GM21423 (cell line): Measurements from ENCODE around the gene CLEC17A.
"Not testable (repeated sequence)": the region's sequence is repeated elsewhere in the genome, so short reads cannot be mapped to it uniquely, and the experiment has no call there.

Experiments
- ATAC-seq: cut with Tn5 transposase; IDR thresholded peaks from one replicate; pipeline ENCODE4 v1.9.1; 2021; ENCODE audit warnings: mild to moderate bottlenecking, moderate library complexity; ENCODE audit not compliant: unreplicated experiment

The CLEC17A gene

GRCh38 chr19:14558370-14559066, 24.4 kb upstream of the CLEC17A start:
- no peak for ATAC-seq

GRCh38 chr19:14559916-14560775, 22.7 kb upstream of the CLEC17A start:
- no peak for ATAC-seq

- no peak for ATAC-seq
Measured at GRCh38 chr19:14560776-14561108, 22.1 kb upstream of the CLEC17A start.

GRCh38 chr19:14561249-14561648, 21.6 kb upstream of the CLEC17A start:
- no peak for ATAC-seq

- no peak for ATAC-seq
Measured at GRCh38 chr19:14561847-14562351, 21.0 kb upstream of the CLEC17A start.

- no peak for ATAC-seq
Measured at GRCh38 chr19:14562660-14563589, 20.0 kb upstream of the CLEC17A start.

- ATAC-seq = no peak
Measured at GRCh38 chr19:14563590-14563926, 19.3 kb upstream of the CLEC17A start.

- no peak for ATAC-seq
Measured at GRCh38 chr19:14563989-14564651, 18.8 kb upstream of the CLEC17A start.

- not testable (repeated sequence) for ATAC-seq
Measured at GRCh38 chr19:14564652-14565297, 18.1 kb upstream of the CLEC17A start.

- no peak for ATAC-seq
Measured at GRCh38 chr19:14565298-14565679, 17.6 kb upstream of the CLEC17A start.

GRCh38 chr19:14565765-14566711, 16.8 kb upstream of the CLEC17A start:
- no peak for ATAC-seq

- ATAC-seq = no peak
Measured at GRCh38 chr19:14566712-14567077, 16.2 kb upstream of the CLEC17A start.

- no peak for ATAC-seq
Measured at GRCh38 chr19:14567079-14567478, 15.8 kb upstream of the CLEC17A start.

- ATAC-seq = no peak
Measured at GRCh38 chr19:14570864-14571527, 11.9 kb upstream of the CLEC17A start.

GRCh38 chr19:14571695-14572490, 11.0 kb upstream of the CLEC17A start, which contains the start of gene NDUFB7:
NDUFB7 (minus strand) TSS chr19:14572066; CDS start chr19:14572000, 66 bp downstream.
- peak; percentile 77 for ATAC-seq

- no peak for ATAC-seq
Measured at GRCh38 chr19:14575428-14575980, 7.4 kb upstream of the CLEC17A start.

- no peak for ATAC-seq
Measured at GRCh38 chr19:14576363-14576762, 6.5 kb upstream of the CLEC17A start.
